Measurements from ENCODE around the gene SSC5D. TPM values are rescaled to one million over a fixed set of nuclear protein-coding genes. Genes with fewer than 3 reads are reported as not detected.

Gene SSC5D
- total and polyA plus RNA-seq, 2 of the 4 experiments (the other 2 are of a cell fraction), result 1.4 to 19.1 TPM

DNA sequence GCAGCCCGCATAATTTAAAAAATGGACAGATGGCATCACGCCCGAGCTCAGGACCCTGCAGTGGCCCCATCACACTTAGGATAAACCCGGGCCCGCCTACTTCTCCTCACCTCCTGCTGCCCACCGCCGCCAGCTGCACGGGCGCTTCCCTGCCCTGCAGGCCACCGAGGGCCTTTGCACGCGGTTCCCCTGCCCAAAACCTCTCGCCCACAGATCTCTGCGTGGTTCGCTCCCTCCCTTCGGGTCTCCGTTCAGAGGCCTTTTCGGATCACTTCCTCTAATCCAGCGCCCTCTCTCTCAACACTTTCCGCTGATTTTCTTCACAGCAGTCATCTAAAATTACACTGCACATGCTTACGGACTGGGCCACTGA, 46.9 kb upstream of the SSC5D start:
- H3K9me3 ChIP-seq (ENCODE audit: control insufficient read depth, insufficient read depth, low read length), result no peaks in the 10 kb centered on the region
- WGBS, 2 experiments (ENCODE audit: extremely low coverage in 2 of 2, insufficient read length in 1 of 2), result 6% methylated on average over 17 of the region's 21 CpGs; no CpG with 5 or more reads in 1 of the 2 experiments
- no peak overlapping the region for H3K9ac ChIP-seq (ENCODE audit: low read depth, low read length)
- no peak overlapping the region for H2BK20ac ChIP-seq (ENCODE audit: low read depth, low read length)
- H2AK5ac ChIP-seq (ENCODE audit: low read depth, low read length), result no peak overlapping the region
- H3K79me1 ChIP-seq (ENCODE audit: low read depth in 1 of 2, low read length in 2 of 2), result no peaks in the 10 kb centered on the region
- H3K36me3 ChIP-seq (ENCODE audit: control insufficient read depth, insufficient read depth, low read length), result no peaks in the 10 kb centered on the region
- no peak overlapping the region for H3K27ac ChIP-seq (ENCODE audit: insufficient read depth, low read length)
- H3K4me3 ChIP-seq (ENCODE audit: insufficient read depth, low read depth, low read length), result no peak overlapping the region
- CTCF ChIA-PET, result no interaction called here
- H3K4me1 ChIP-seq (ENCODE audit: control insufficient read depth, insufficient read depth, low read length), result no peaks in the 10 kb centered on the region
- H2BK15ac ChIP-seq (ENCODE audit: low read depth, low read length), result no peak overlapping the region
- H4K91ac ChIP-seq (ENCODE audit: insufficient read depth, low read depth, low read length), result no peak overlapping the region
- no peaks in the 10 kb centered on the region; the same call in 1 of the 2 replicates for H3K9me1 ChIP-seq (ENCODE audit: insufficient read depth, low read length)
- POLR2A ChIA-PET (ENCODE audit: unreplicated experiment), result no interaction called here
- dilution Hi-C loops (cut with HindIII; ENCODE audit: low sequenced_read_pairs, unreplicated experiment) (no loop called here), intact Hi-C loops (cut with micrococcal nuclease) (no loop called here), in situ Hi-C loops (cut with MboI; ENCODE audit: low sequenced_read_pairs) (no loop called here)
- peak overlapping the region; percentile 26 for H2AFZ ChIP-seq (replicated peaks; ENCODE audit: low read length, poor library complexity)
- no peak overlapping the region for H4K8ac ChIP-seq (ENCODE audit: low read depth in 2 of 2, low read length in 2 of 2)
- DNase-seq, result no peak
- H3K56ac ChIP-seq (ENCODE audit: extremely low read depth, insufficient read depth, low read length), result no peak overlapping the region
- peaks cover 64% of the 10 kb centered on the region for H3K27me3 ChIP-seq (ENCODE audit: control insufficient read depth, insufficient read depth, low read length)
- no peak overlapping the region for H3K14ac ChIP-seq (replicated peaks; ENCODE audit: low read depth, low read length)
- no peak overlapping the region for H2BK120ac ChIP-seq (ENCODE audit: low read depth, low read length)
- H2AK9ac ChIP-seq (replicated peaks; ENCODE audit: low read depth, low read length, poor library complexity), result no peak overlapping the region
- no peak for ATAC-seq (ENCODE audit: low read depth)
- H3K4me2 ChIP-seq (ENCODE audit: low read depth, low read length), result no peak overlapping the region
- no peak overlapping the region for H3K18ac ChIP-seq (ENCODE audit: low read depth, low read length)
- TF ChIP-seq, protein P1, sequence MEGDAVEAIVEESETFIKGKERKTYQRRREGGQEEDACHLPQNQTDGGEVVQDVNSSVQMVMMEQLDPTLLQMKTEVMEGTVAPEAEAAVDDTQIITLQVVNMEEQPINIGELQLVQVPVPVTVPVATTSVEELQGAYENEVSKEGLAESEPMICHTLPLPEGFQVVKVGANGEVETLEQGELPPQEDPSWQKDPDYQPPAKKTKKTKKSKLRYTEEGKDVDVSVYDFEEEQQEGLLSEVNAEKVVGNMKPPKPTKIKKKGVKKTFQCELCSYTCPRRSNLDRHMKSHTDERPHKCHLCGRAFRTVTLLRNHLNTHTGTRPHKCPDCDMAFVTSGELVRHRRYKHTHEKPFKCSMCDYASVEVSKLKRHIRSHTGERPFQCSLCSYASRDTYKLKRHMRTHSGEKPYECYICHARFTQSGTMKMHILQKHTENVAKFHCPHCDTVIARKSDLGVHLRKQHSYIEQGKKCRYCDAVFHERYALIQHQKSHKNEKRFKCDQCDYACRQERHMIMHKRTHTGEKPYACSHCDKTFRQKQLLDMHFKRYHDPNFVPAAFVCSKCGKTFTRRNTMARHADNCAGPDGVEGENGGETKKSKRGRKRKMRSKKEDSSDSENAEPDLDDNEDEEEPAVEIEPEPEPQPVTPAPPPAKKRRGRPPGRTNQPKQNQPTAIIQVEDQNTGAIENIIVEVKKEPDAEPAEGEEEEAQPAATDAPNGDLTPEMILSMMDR (conservative IDR thresholded peaks at IDR 0.05; ENCODE audit: low read depth, low read length), result no peak
- TF ChIP-seq RFX5 (IDR thresholded peaks at IDR 0.05; ENCODE audit: low read depth, low read length), result no peak
- TF ChIP-seq MAZ (IDR thresholded peaks at IDR 0.05; ENCODE audit: borderline replicate concordance, low read depth, low read length), result no peak
- no peak for TF ChIP-seq CEBPB (IDR thresholded peaks at IDR 0.05; ENCODE audit: low read depth, low read length)
- TF ChIP-seq, protein P2, sequence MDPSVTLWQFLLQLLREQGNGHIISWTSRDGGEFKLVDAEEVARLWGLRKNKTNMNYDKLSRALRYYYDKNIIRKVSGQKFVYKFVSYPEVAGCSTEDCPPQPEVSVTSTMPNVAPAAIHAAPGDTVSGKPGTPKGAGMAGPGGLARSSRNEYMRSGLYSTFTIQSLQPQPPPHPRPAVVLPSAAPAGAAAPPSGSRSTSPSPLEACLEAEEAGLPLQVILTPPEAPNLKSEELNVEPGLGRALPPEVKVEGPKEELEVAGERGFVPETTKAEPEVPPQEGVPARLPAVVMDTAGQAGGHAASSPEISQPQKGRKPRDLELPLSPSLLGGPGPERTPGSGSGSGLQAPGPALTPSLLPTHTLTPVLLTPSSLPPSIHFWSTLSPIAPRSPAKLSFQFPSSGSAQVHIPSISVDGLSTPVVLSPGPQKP (IDR thresholded peaks at IDR 0.05; ENCODE audit: borderline replicate concordance, low read depth, low read length), result no peak
- TF ChIP-seq MXI1 (IDR thresholded peaks at IDR 0.05; ENCODE audit: borderline replicate concordance, low read depth, low read length), result no peak
- no peak for TF ChIP-seq CHD1 (IDR thresholded peaks at IDR 0.05; ENCODE audit: low read depth, low read length)
- TF ChIP-seq SMC3 (IDR thresholded peaks at IDR 0.05; ENCODE audit: low read depth, low read length), result no peak
- TF ChIP-seq FOS (IDR thresholded peaks at IDR 0.05; ENCODE audit: low read depth, low read length), result no peak
- no peak for TF ChIP-seq MAFK (IDR thresholded peaks at IDR 0.05; ENCODE audit: low read depth, low read length)
- H4K5ac ChIP-seq (ENCODE audit: low read depth, low read length), result no peak overlapping the region
- H2BK5ac ChIP-seq (ENCODE audit: low read depth, low read length, poor library complexity, severe bottlenecking), result no peak overlapping the region
- H3K4ac ChIP-seq (ENCODE audit: low read depth, low read length), result no peak overlapping the region
- H3K23ac ChIP-seq (ENCODE audit: low read depth, low read length), result peak overlapping the region; percentile 51; the same call in 1 of the 2 replicates
- H4K20me1 ChIP-seq (ENCODE audit: insufficient read depth, low read length), result no peaks in the 10 kb centered on the region
- BruUV-seq (replicated peaks), result no TSS peak

Measured in IMR-90 (cell line).